Heart right ventricle (tissue), 16 donors: ENCODE results near the gene IKZF2. TPM values are rescaled to one million over a fixed set of nuclear protein-coding genes. Genes with fewer than 3 reads are reported as not detected.

Source experiments
- ATAC-seq, 8 donors: fragments of 200-7000 bp; cut with Tn5 transposase; one replicate each; pipeline ENCODE4 v1.9.1; 2020; ENCODE audit warnings: mild to moderate bottlenecking in 8 of 8, moderate library complexity in 8 of 8, moderate number of reproducible peaks in 1 of 8
- DNase-seq, 2 donors: peaks; one replicate each; pipeline ENCODE4 v3.0.0-alpha.2; 2020
- H3K27ac ChIP-seq, 10 donors: fragments of 200-600 bp; sonication (generic) in 2 of 10; one replicate each; pipeline versions ENCODE4 v1.5.0 to v1.8.0; 2020 to 2022; ENCODE audit warnings: mild to moderate bottlenecking in 3 of 10
- H3K27me3 ChIP-seq, 7 donors: fragments of 200-600 bp; one replicate each; pipeline ENCODE4 v1.8.0; 2021 to 2022; ENCODE audit warnings: mild to moderate bottlenecking in 2 of 7
- H3K36me3 ChIP-seq, 9 donors: fragments of 200-600 bp; sonication (generic) in 1 of 9; one replicate each; pipeline versions ENCODE4 v1.5.0 to v1.8.0; 2020 to 2022; ENCODE audit warnings: mild to moderate bottlenecking in 2 of 9
- H3K4me1 ChIP-seq, 9 donors: fragments of 200-600 bp; sonication (generic) in 1 of 9; one replicate each; pipeline versions ENCODE4 v1.5.0 to v1.8.0; 2020 to 2022; ENCODE audit warnings: mild to moderate bottlenecking in 4 of 9
- H3K4me3 ChIP-seq, 10 donors: fragments of 200-600 bp; sonication (generic) in 2 of 10; one replicate each; pipeline versions ENCODE4 v1.5.0 to v1.8.0; 2020 to 2022; ENCODE audit warnings: mild to moderate bottlenecking in 7 of 10, moderate library complexity in 2 of 10
- H3K9me3 ChIP-seq, 11 donors: fragments of 200-600 bp in 10 of 11; sonication (generic) in 2 of 11; one replicate each; pipeline versions ENCODE4 v1.5.0 to v1.8.0; 2013 to 2022; ENCODE audit warnings: mild to moderate bottlenecking in 2 of 11, control low read depth in 1 of 11, moderate library complexity in 1 of 11
- WGBS, 2 donors: extraction: QIAGEN DNeasy Blood & Tissue Kit; methylation state at CpG; one replicate each; pipeline ENCODE4 v1.1.7; 2013; ENCODE audit warnings: inconsistent platforms in 1 of 2; 5-methylcytosine and 5-hydroxymethylcytosine counted together
- intact Hi-C, 10 donors: fragments of 100-400 bp; cut with DNase I; formaldehyde crosslinking; loops; one replicate each; pipeline versions ENCODE4 v1.11.1 to v1.14.2; 2022
- polyA plus RNA-seq, 2 donors: library from polyadenylated mRNA; stranded (reverse); fragments of 200-250 nt; gene quantifications; one replicate each; pipeline ENCODE4 v1.2.3, GENCODE V29; 2013
- total RNA-seq, 10 donors: library from RNA; stranded (reverse); fragmentation: NEBNext Ultra II Directional in 3 of 10; extraction: Animal tissue kit (Norgen Biotek cat#: 25700) in 3 of 10; gene quantifications; one replicate each; pipeline versions ENCODE4 v1.2.1 to v1.2.4, GENCODE V29; 2021 to 2023
- TF ChIP-seq, protein P1 (sequence below), 9 donors: fragments of 200-600 bp; sonication (generic) in 2 of 9; IDR thresholded peaks; one replicate each; pipeline versions ENCODE4 v1.5.0 to v1.8.0; 2021 to 2022; ENCODE audit warnings: antibody characterized with exemption in 9 of 9, mild to moderate bottlenecking in 5 of 9, moderate library complexity in 1 of 9
- donor health status: Arrhythmogenic right ventricular cardiomyopathy.
- donor health status: ischemic (EF 13 %, LVEDD 7.1; RV severe dilation, severe dysfunction).
- donor health status: healthy with polysubstance abuse.
- donor health status: DM: no; HTN: yes; CAD: no.
- donor health status: DM: no; HTN: no; CAD: no.
- donor health status: ischemic (EF 25% LVEDD 6.9; RV normal size, moderate dysfunction).
- donor health status: ischemic (EF 25% LVEDD 5.7; RV mildly dilated, moderate dysfunction).
- donor health status: healthy.
- donor health status: DM: yes; HTN: yes; CAD: no.
- donor health status: Ischemic cardiomyopathy.
- donor health status: ischemic (EF 35%, LVEDD 5.7; RV mildly dilated, moderate dysfunction).
- donor health status: nonischemic (EF 11% LVEDD 7.7; RV severe dilation, severe dysfunction).
- donor health status: DM: yes; HTN: yes; CAD: no.
- donor health status: PGD.
- donor health status: ischemic (EF 29% LVEDD 5.4; RV normal size, mild dysfunction).
- donor health status: nonischemic (EF 23%, LVEDD 6.1; RV moderate dilation, normal function).

The IKZF2 gene
- total and polyA plus RNA-seq, 12 donors, result 0.36 to 8.1 (median 5.9) TPM

- TF ChIP-seq, protein P1, sequence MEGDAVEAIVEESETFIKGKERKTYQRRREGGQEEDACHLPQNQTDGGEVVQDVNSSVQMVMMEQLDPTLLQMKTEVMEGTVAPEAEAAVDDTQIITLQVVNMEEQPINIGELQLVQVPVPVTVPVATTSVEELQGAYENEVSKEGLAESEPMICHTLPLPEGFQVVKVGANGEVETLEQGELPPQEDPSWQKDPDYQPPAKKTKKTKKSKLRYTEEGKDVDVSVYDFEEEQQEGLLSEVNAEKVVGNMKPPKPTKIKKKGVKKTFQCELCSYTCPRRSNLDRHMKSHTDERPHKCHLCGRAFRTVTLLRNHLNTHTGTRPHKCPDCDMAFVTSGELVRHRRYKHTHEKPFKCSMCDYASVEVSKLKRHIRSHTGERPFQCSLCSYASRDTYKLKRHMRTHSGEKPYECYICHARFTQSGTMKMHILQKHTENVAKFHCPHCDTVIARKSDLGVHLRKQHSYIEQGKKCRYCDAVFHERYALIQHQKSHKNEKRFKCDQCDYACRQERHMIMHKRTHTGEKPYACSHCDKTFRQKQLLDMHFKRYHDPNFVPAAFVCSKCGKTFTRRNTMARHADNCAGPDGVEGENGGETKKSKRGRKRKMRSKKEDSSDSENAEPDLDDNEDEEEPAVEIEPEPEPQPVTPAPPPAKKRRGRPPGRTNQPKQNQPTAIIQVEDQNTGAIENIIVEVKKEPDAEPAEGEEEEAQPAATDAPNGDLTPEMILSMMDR (IDR thresholded peaks at IDR 0.05), result no peak
- WGBS, 2 donors, result 43 to 46% methylated on average over 1 of the region's 1 CpG
- intact Hi-C loops, result no loop called here
Observed at GRCh38 chr2:212979799-212980198, 171.6 kb downstream of the IKZF2 start.

GRCh38 chr2:212979046-212979612 lies 172.3 kb downstream of the IKZF2 start:
- no peak for DNase-seq
- Histone ChIP-seq H3K9me3 (no peaks in the 10 kb centered on the region), H3K4me3 (no peak overlapping the region), H3K27ac (no peak overlapping the region), H3K27me3 (no peaks in the 10 kb centered on the region), H3K36me3 (no peaks in the 10 kb centered on the region), H3K4me1 (peaks cover 0 to 12% (median 8%) of the 10 kb centered on the region in 9 donors)
- WGBS, 2 donors, result 38% methylated on average over 2 of the region's 2 CpGs
- TF ChIP-seq, protein P1 (IDR thresholded peaks at IDR 0.05), result no peak
- ATAC-seq, result no peak
- intact Hi-C loops, result no loop called here

More at GRCh38 chr2:212979799-212980198, 171.6 kb downstream of the IKZF2 start:
- Histone ChIP-seq H3K27ac (no peak overlapping the region), H3K27me3 (no peaks in the 10 kb centered on the region), H3K4me3 (no peak overlapping the region), H3K4me1 (peaks cover 0 to 7% (median 3%) of the 10 kb centered on the region in 9 donors), H3K36me3 (no peaks in the 10 kb centered on the region), H3K9me3 (no peaks in the 10 kb centered on the region)
- no peak for ATAC-seq
- DNase-seq, result no peak

- Histone ChIP-seq H3K27me3 (no peaks in the 10 kb centered on the region), H3K4me3 (no peak overlapping the region), H3K27ac (no peak overlapping the region), H3K36me3 (no peaks in the 10 kb centered on the region), H3K4me1 (peaks cover 0 to 19% (median 8%) of the 10 kb centered on the region in 9 donors), H3K9me3 (no peaks in the 10 kb centered on the region)
- intact Hi-C loops, result no loop called here
- WGBS, 2 donors, result 73 to 82% methylated on average over 2 of the region's 2 CpGs
- ATAC-seq, result no peak
- DNase-seq, result no peak
- TF ChIP-seq, protein P1 (IDR thresholded peaks at IDR 0.05), result no peak
Observed at GRCh38 chr2:212977152-212977551, 174.3 kb downstream of the IKZF2 start.

GRCh38 chr2:212975333-212975732 lies 176.1 kb downstream of the IKZF2 start:
- intact Hi-C loops, result no loop called here
- ATAC-seq (peak in 7 of 8 donors; percentile 52 to 88 (median 78)), DNase-seq (peak in 1 of 2 donors; percentile 9)
- peak overlapping the region in 6 of 10 donors; percentile 10 to 57 (median 46) for H3K27ac ChIP-seq
- no peaks in the 10 kb centered on the region for H3K36me3 ChIP-seq
- H3K27me3 ChIP-seq, result no peaks in the 10 kb centered on the region
- TF ChIP-seq, protein P1 (IDR thresholded peaks at IDR 0.05), result no peak
- H3K4me3 ChIP-seq, result no peak overlapping the region
- WGBS, 2 donors, result 9 to 11% methylated on average over 1 of the region's 1 CpG
- H3K4me1 ChIP-seq, result peaks cover 0 to 19% (median 8%) of the 10 kb centered on the region in 9 donors
- H3K9me3 ChIP-seq, result no peaks in the 10 kb centered on the region
